DOHH2 (cell line): ENCODE data around the gene TNFRSF19.

Experiments
- H3F3A ChIP-seq: fragments of 200-600 bp; sonication (generic), shearing (Covaris generic); 2 replicates; pipeline ENCODE4 v1.6.0; 2016; ENCODE audit warnings: antibody characterized with exemption, mild to moderate bottlenecking; ENCODE audit not compliant: control insufficient read depth, insufficient read depth
- H3K27ac ChIP-seq: fragments of 200-600 bp; sonication (generic); 2 replicates; pipeline ENCODE4 v1.5.1; 2014; ENCODE audit warnings: low read depth, mild to moderate bottlenecking, low read length, moderate library complexity
- H3K27me3 ChIP-seq: fragments of 200-600 bp; sonication (generic); 2 replicates; pipeline ENCODE4 v1.6.1; 2014; ENCODE audit warnings: mild to moderate bottlenecking, low read length, mixed read lengths; ENCODE audit not compliant: control insufficient read depth
- H3K36me3 ChIP-seq: fragments of 200-600 bp; sonication (generic); 2 replicates; pipeline ENCODE4 v1.6.1; 2014; ENCODE audit warnings: mild to moderate bottlenecking, low read length, moderate library complexity, mixed read lengths; ENCODE audit not compliant: control insufficient read depth
- H3K4me1 ChIP-seq: fragments of 200-600 bp; sonication (generic); 2 replicates; pipeline ENCODE4 v1.6.1; 2014; ENCODE audit warnings: mild to moderate bottlenecking, low read length, mixed read lengths; ENCODE audit not compliant: control insufficient read depth
- H3K4me2 ChIP-seq: fragments of 200-600 bp; sonication (generic); 2 replicates; pipeline ENCODE4 v1.6.0; 2014; ENCODE audit warnings: mild to moderate bottlenecking, low read length, moderate library complexity
- H3K4me3 ChIP-seq: fragments of 200-600 bp; sonication (generic); 2 replicates; pipeline ENCODE4 v1.5.1; 2014; ENCODE audit warnings: mild to moderate bottlenecking, low read length, mixed read lengths
- H3K79me2 ChIP-seq: fragments of 200-600 bp; sonication (generic); 2 replicates; pipeline ENCODE4 v1.6.1; 2014; ENCODE audit warnings: mild to moderate bottlenecking, low read length, mixed read lengths; ENCODE audit not compliant: control insufficient read depth
- H3K9me2 ChIP-seq: fragments of 200-600 bp; sonication (generic); replicated peaks from 2 replicates; pipeline ENCODE4 v1.6.1; 2014; ENCODE audit warnings: mild to moderate bottlenecking, low read length, mixed read lengths; ENCODE audit not compliant: control insufficient read depth
- H3K9me3 ChIP-seq: fragments of 200-600 bp; sonication (generic); 2 replicates; pipeline ENCODE4 v1.6.1; 2014; ENCODE audit warnings: antibody characterized with exemption, low read length, mixed read lengths; ENCODE audit not compliant: control insufficient read depth, insufficient read depth
- H4K20me1 ChIP-seq: fragments of 200-600 bp; sonication (generic); 2 replicates; pipeline ENCODE4 v1.6.0; 2014; ENCODE audit warnings: low read depth, mild to moderate bottlenecking, antibody characterized with exemption, low read length, moderate library complexity; ENCODE audit not compliant: control insufficient read depth, insufficient read depth
- CTCF ChIP-seq: fragments of 200-600 bp; sonication (generic); IDR thresholded peaks from one replicate; pipeline ENCODE4 v1.5.1; 2014; ENCODE audit warnings: antibody characterized with exemption, mild to moderate bottlenecking, low read depth, low read length; ENCODE audit not compliant: poor library complexity, severe bottlenecking
- EZH2phosphoT487 ChIP-seq: fragments of 200-600 bp; sonication (generic); IDR thresholded peaks from 2 replicates; pipeline ENCODE4 v1.6.1; 2017; ENCODE audit warnings: borderline replicate concordance, mild to moderate bottlenecking, antibody characterized with exemption, low read length, moderate library complexity, mixed read lengths

The TNFRSF19 gene

DNA sequence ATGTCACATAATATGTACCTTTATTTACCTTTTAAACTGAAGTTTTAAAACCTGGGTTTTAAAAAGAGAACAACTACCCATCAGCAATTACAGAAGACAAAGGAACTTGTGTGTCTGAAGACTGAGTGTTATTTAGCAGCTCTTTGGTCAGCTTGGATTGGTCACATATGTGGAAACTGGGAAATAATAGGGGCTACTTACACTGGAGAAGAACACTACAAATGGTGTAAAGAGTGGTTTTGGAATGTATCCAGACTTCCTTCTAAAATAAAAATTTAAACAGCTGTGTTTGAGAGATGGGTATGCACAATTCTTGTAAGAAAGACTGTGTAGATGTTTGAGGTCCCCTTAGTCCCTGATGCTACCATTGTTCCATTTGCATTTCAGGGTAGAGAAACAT is 13.3 kb downstream of the TNFRSF19 start:
- Histone ChIP-seq H3K36me3 (no peaks in the 10 kb centered on the region), H3K27me3 (no peaks in the 10 kb centered on the region), H3K4me2 (no peak overlapping the region), H3K4me3 (no peak overlapping the region), H4K20me1 (no peaks in the 10 kb centered on the region), H3K4me1 (no peaks in the 10 kb centered on the region), H3K27ac (no peak overlapping the region), H3K79me2 (no peaks in the 10 kb centered on the region), H3K9me2 (no peaks in the 10 kb centered on the region), H3K9me3 (no peaks in the 10 kb centered on the region), H3F3A (no peaks in the 10 kb centered on the region)
- TF ChIP-seq CTCF: no peak
- no peak for TF ChIP-seq EZH2phosphoT487

DNA sequence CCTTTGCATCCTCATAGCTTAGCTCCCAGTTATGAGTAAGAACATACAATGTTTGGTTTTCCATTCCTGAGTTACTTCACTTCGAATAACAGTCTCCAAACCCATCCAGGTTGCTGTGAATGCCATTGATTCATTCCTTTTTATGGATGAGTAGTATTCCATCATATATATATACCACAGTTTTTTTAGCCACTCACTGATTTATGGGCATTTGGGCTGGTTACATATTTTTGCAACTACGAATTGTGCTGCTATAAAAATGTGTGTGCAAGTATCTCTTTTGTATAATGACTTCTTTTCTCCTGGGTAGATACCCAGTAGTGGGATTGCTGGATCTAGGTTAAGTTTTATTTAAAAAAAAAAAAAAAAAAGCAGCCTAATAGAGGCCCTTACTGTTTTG is 14.1 kb downstream of the TNFRSF19 start:
- TF ChIP-seq CTCF (no peak), EZH2phosphoT487 (no peak)
- Histone ChIP-seq H3K4me3 (no peak overlapping the region), H3K9me3 (no peaks in the 10 kb centered on the region), H3K36me3 (no peaks in the 10 kb centered on the region), H4K20me1 (no peaks in the 10 kb centered on the region), H3K79me2 (no peaks in the 10 kb centered on the region), H3K9me2 (no peaks in the 10 kb centered on the region), H3K27ac (no peak overlapping the region), H3K4me1 (no peaks in the 10 kb centered on the region), H3K4me2 (no peak overlapping the region), H3F3A (no peaks in the 10 kb centered on the region), H3K27me3 (no peaks in the 10 kb centered on the region)

- Histone ChIP-seq H3K4me2 (no peak overlapping the region), H3K4me3 (no peak overlapping the region), H3K9me3 (no peaks in the 10 kb centered on the region), H3K9me2 (no peaks in the 10 kb centered on the region), H3K36me3 (no peaks in the 10 kb centered on the region), H3K27ac (no peak overlapping the region), H3K79me2 (no peaks in the 10 kb centered on the region), H3K4me1 (no peaks in the 10 kb centered on the region), H4K20me1 (no peaks in the 10 kb centered on the region), H3K27me3 (no peaks in the 10 kb centered on the region), H3F3A (no peaks in the 10 kb centered on the region)
- TF ChIP-seq CTCF: no peak
- TF ChIP-seq EZH2phosphoT487: no peak
These were observed 16.1 kb downstream of the TNFRSF19 start for GRCh38 chr13:23586336-23586735.

- Histone ChIP-seq H3K9me2 (no peaks in the 10 kb centered on the region), H3K27ac (no peak overlapping the region), H3K9me3 (no peaks in the 10 kb centered on the region), H4K20me1 (no peaks in the 10 kb centered on the region), H3K79me2 (no peaks in the 10 kb centered on the region), H3K36me3 (no peaks in the 10 kb centered on the region), H3K27me3 (no peaks in the 10 kb centered on the region), H3K4me1 (no peaks in the 10 kb centered on the region), H3F3A (no peaks in the 10 kb centered on the region), H3K4me3 (no peak overlapping the region), H3K4me2 (no peak overlapping the region)
- TF ChIP-seq EZH2phosphoT487 (no peak), CTCF (no peak)
These were observed 18.5 kb downstream of the TNFRSF19 start for GRCh38 chr13:23588666-23589065.
